ENCODE measurements around the gene TXNRD3.

Gene TXNRD3

GRCh38 chr3:126582311-126582710, 72.6 kb downstream of the TXNRD3 start:
- DNase-seq (ENCODE audit: low read depth) = no peak

- DNase-seq (ENCODE audit: low read depth) = no peak
Observed at GRCh38 chr3:126581569-126581968, 73.4 kb downstream of the TXNRD3 start.

- DNase-seq (ENCODE audit: low read depth) = no peak
Observed at GRCh38 chr3:126580746-126581145, 74.2 kb downstream of the TXNRD3 start.

- DNase-seq (ENCODE audit: low read depth) = no peak
Observed at GRCh38 chr3:126578702-126579101, 76.2 kb downstream of the TXNRD3 start.

GRCh38 chr3:126577261-126577660, 77.7 kb downstream of the TXNRD3 start:
- DNase-seq (ENCODE audit: low read depth) = no peak

GRCh38 chr3:126573492-126574117, 81.3 kb downstream of the TXNRD3 start:
- DNase-seq (ENCODE audit: low read depth) = no peak

- no peak for DNase-seq (ENCODE audit: low read depth)
Observed at GRCh38 chr3:126571078-126571477, 83.8 kb downstream of the TXNRD3 start.

- no peak for DNase-seq (ENCODE audit: low read depth)
Observed at GRCh38 chr3:126570103-126570541, 84.8 kb downstream of the TXNRD3 start.

- no peak for DNase-seq (ENCODE audit: low read depth)
Observed at GRCh38 chr3:126569390-126569975, 85.4 kb downstream of the TXNRD3 start.

GRCh38 chr3:126568776-126569342, 86.1 kb downstream of the TXNRD3 start:
- DNase-seq (ENCODE audit: low read depth) = no peak

GRCh38 chr3:126567696-126568438, 87.1 kb downstream of the TXNRD3 start:
- no peak for DNase-seq (ENCODE audit: low read depth)

GRCh38 chr3:126562737-126563276, 92.1 kb downstream of the TXNRD3 start:
- DNase-seq (ENCODE audit: low read depth) = no peak

GRCh38 chr3:126558336-126559071, 96.4 kb downstream of the TXNRD3 start, which contains the start of gene C3orf22:
TSS of gene C3orf22 (minus strand) at chr3:126558932. CDS start at chr3:126553390, 5,542 bp downstream.
- DNase-seq (ENCODE audit: low read depth) = no peak

- no peak for DNase-seq (ENCODE audit: low read depth)
Observed at GRCh38 chr3:126557761-126558160, 97.2 kb downstream of the TXNRD3 start.

GRCh38 chr3:126557415-126557745, 97.5 kb downstream of the TXNRD3 start:
- DNase-seq (ENCODE audit: low read depth) = no peak

Data from fibroblast of the conjunctiva (primary cell).